Measurements from ENCODE around the gene ANKRD13D.
"Not testable (repeated sequence)": the region's sequence is repeated elsewhere in the genome, so short reads cannot be mapped to it uniquely, and the experiment has no call there.

Gene ANKRD13D

DNA sequence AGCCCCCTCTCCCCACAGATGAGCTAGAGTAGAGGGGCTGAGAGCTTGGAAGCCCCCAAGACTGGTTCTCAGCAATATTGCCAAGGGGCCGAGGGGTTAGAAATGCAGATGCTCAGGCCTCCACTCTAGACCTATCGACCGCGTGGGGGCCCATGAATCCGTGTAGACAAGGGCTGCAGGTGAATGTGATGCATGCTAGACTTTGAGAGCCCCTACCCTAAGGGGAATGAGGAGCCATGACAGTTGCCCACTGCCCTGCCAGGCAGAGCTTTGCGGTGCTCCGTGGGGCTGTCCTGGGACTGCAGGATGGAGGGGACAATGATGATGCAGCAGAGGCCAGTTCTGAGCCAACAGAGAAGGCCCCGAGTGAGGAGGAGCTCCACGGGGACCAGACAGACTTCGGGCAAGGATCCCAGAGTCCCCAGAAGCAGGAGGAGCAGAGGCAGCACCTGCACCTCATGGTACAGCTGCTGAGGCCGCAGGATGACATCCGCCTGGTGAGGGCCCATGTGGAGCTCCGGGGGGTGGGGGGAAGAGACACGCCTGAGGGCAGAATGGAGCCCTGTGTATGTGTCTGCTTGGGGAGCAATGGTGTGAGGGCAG is 15.5 kb downstream of the ANKRD13D start:
- no peak for DNase-seq

DNA sequence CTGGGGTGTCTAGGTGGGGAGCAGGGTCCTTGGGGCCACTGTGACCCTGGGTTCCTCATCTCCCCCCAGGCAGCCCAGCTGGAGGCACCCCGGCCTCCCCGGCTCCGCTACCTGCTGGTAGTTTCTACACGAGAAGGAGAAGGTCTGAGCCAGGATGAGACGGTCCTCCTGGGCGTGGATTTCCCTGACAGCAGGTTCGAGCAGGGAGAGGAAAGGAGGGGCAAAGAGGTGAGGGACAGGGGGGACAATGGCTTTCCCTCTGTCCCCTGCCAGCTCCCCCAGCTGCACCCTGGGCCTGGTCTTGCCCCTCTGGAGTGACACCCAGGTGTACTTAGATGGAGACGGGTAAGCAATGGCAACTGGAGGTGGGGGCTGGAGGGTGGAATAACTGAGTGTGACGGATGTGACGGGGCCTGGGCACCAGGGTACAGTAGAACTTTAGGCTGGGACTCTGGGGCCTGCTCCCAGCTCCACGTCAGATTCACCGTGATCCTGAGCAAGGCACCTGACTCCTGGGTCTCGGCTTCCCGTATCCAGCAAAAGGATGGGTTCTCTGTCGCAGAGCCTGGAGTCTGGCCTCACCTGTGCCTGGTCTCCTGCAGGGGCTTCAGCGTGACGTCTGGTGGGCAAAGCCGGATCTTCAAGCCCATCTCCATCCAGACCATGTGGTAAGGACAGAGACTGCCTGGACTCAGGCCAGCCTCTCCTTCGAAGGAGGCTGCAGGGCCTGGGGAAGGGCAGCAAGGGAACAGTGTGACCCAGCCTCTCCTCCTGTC is 17.9 kb downstream of the ANKRD13D start:
- no peak for DNase-seq

DNA sequence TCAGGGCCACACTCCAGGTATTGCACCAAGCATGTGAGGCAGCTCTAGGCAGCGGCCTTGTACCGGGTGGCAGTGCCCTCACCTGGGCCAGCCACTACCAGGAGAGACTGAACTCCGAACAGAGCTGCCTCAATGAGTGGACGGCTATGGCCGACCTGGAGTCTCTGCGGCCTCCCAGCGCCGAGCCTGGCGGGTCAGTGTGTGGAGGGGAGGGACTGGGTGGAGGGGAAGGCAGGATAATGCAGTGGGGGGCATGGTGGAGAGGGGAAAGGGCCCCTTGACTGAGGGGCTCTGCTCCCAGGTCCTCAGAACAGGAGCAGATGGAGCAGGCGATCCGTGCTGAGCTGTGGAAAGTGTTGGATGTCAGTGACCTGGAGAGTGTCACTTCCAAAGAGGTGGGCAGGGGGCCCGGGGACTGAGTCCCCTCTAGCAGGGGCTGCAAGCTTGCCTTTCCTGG is 18.5 kb downstream of the ANKRD13D start:
- no peak for DNase-seq

DNA sequence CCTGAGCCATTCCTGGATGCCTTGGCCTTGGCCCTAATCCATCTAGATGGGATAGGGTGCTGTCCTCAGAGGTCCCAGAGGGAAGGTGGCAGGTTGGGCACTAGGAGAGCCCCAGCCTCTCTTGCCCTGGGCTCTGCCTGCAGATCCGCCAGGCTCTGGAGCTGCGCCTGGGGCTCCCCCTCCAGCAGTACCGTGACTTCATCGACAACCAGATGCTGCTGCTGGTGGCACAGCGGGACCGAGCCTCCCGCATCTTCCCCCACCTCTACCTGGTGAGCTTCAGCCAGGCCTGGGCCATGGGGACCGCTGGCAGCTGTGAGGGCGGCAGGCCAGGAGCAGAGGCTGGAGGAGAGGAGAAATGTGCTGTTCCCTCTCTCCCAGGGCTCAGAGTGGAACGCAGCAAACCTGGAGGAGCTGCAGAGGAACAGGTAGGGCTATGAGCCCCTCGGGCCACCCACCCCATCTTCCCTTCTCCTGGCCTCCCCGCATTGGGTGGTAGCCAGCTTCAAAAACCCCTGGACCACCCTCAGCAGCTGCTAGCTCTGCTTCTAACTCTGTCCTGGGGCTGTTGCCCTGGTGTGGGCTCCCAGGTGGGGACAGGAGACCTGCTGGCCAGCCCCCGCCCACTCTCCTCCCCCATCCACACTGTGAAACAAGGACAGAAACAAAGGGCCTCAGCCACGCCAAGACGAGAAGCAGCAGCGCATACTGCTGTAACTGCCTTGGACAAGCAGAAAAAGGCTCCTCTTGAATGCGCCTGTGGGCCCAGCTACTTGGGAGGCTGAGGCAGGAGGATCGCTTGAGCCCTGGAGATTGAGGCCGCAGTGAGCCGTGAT is 19.1 kb downstream of the ANKRD13D start:
- DNase-seq = no peak

DNA sequence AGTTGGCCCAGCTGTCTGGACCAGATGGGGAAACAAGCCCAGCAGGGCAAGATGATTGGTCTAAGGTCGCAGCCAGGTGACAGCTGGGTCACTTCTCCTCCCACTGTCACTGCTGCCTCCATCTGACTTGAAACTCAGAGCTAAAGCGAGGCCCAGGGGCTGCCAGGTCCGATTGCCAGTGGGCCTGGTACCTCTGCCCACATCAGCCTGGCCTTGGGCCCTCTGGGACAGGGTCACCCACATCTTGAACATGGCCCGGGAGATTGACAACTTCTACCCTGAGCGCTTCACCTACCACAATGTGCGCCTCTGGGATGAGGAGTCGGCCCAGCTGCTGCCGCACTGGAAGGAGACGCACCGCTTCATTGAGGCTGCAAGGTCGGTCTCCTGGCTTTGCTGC is 20.1 kb downstream of the ANKRD13D start:
- no peak for DNase-seq

DNA sequence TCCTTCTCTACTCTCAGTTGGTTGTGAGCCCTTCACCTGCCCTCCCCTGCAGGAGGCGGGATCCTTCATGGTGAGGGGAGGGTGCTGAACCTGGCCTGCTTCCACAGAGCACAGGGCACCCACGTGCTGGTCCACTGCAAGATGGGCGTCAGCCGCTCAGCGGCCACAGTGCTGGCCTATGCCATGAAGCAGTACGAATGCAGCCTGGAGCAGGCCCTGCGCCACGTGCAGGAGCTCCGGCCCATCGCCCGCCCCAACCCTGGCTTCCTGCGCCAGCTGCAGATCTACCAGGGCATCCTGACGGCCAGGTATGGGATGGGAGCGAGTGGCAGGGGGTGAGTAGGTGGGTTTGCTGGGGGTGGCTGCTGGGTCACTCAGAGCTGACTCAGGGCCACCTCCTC is 20.6 kb downstream of the ANKRD13D start:
- no peak for DNase-seq

DNA sequence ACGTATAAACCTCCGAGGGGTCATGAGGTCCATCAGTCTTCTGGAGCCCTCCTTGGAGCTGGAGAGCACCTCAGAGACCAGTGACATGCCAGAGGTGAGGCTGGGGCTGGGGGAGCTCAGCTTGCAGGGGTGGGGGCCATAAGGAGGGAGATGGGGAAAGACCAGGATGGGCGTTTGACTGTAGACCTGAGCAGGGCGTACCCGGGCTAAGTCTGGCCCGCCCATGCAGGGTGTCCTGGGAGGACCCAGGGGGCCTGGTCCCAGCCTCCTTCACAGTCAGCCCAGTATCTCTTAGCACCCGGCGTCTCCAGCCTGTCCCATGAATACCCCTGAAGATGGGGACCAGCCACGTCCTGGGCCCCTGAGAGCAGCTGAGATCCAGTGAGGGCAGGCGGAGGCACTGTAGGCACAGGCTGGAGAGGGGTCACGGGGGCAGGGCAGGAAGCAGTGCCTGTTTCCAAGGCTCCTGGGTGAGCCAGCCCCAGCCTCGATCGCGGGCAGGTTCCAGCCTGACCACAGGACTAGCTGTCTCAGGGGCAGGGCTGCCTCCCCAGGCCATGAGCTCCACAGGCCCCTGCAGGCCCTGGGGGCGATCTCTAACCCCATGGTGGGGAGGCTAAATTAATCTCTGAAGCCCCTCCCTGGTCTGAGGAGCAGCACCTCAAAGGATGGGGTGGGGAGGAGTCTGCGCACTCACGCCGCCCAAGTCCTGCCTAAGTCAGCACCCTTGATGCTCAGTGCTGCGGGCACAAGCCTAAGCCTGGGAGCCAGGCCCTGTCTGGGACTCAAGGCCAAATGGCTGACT is 21.3 kb downstream of the ANKRD13D start:
- DNase-seq = no peak

DNA sequence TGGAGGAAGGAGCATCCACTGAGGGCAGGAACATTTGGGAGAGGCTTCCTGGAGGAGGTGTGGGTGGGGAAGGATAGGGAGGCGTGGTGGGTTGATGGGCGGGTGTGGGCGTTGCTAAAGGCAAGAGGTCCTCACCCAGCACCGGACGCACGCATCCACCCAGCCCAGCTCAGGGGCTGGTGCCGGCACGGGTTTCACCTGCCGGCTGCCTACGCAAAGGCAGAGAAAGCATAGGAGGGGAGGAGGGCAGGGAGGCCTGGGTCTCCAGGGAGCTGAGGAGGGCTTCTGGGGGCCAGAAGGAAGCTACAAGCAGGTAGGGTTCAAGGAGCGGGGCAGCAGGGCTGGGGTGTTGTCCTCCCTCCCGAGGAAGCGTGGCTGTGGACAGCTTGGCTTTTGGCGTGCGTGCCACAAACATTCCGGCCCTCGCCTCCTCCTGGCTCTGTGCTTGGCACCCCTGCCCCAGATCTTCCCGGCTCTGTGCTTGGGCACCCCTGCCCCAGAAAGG is 22.0 kb downstream of the ANKRD13D start:
- no peak for DNase-seq

DNA sequence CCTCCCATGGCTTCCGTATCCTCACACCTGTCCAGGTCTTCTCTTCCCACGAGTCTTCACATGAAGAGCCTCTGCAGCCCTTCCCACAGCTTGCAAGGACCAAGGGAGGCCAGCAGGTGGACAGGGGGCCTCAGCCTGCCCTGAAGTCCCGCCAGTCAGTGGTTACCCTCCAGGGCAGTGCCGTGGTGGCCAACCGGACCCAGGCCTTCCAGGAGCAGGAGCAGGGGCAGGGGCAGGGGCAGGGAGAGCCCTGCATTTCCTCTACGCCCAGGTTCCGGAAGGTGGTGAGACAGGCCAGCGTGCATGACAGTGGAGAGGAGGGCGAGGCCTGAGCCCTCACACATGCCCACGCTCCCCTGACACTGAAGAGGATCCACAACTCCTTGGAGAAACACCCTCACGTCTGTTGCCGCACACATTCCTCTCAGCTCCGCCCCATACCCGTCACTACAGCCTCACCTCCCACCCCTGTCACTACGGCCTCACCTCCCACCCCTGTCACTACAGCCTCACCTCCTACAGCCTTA is 22.5 kb downstream of the ANKRD13D start:
- DNase-seq = no peak

DNA sequence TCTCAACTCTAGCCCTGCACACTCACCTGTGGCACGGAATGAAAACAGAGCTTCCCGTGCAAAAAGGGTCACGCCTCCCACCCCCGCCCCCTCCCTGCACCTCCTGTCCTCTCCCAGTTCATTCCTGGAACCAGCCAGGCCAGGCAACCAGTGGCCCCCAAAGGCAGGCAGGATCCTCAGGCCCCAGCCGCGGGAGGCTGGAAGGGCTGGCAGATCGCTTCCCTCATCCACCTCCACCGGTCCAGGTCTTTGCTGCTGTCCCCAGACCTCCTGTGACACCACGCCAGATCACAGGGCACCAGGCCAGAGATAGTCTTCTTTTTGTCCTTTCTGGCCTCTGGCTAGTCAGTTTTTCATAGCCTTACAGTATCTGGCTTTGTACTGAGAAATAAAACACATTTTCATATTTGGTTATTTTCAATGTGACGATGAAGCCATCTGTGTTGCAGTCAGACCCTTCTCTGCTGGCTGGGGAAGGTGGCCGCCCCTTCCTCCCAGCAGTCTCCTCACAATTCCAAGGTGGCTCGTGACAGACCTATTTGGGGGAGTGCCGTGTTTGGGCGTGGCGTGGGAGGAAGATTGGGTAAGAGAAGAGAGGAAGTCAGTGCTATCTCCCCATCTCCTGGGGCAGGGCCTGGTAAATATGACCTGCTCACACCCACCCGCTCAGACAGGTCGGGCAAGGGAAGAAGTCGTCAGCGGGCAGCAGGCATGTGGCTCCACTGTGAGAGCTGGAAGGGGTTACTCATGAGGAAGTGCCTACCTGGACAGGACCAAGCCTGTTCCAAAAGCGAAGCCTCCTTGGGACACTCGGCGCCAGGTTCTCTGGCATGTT is 23.3 kb downstream of the ANKRD13D start:
- no peak for DNase-seq

DNA sequence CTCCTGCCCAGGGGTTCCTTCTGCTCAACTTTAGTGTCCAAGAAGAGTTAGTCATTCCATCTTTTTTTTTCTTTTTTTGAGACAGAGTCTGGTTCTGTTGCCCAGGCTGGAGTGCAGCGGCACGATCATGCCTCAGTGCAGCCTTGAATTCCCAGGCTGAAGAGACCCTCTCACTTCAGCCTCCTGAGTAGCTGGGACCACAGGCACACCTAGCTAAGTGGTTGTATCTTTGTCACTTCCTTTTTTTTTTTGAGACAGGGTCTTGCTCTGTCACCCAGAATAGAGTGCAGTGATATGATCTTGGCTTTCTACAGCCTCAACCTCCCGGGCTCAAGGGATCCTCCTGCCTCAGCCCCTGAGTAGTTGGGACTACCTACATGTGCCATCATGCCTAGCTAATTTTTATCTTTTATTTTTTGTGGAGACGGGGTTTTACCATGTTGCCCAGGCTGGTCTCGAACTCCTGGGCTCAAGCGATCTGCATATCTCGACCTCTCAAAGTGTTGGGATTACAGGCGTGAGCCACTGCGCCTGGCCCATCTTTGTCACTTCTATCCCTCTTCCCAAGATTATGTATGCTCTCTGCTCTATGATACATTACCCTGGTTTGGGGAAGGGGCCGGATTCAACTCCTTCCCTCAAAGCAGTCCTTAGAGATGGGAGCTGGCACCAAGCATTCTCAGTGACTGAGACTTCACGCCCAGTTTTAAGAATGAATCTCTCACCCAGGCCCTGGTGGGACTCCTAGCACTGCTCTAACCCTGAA is 24.2 kb downstream of the ANKRD13D start:
- DNase-seq = no peak

DNA sequence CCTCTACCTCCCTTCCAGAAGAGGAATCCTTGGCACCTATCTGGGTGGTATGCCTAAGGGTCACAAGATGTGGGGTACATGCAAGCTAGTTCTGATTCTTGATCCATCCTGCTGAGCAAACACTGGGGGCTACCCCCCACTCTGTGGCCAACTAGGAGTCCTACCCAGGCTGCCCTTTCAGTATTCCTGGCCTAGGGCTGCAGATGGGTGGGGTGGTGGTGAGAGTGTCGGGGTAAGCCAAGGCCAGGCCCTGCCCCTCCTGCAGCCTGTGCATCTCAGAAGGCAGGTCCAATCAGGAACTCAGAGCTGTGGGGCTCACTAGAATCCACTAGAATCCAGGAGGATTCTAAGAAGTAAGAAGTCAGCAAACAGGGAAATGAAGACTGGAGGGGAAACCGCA is 25.1 kb downstream of the ANKRD13D start:
- no peak for DNase-seq

DNA sequence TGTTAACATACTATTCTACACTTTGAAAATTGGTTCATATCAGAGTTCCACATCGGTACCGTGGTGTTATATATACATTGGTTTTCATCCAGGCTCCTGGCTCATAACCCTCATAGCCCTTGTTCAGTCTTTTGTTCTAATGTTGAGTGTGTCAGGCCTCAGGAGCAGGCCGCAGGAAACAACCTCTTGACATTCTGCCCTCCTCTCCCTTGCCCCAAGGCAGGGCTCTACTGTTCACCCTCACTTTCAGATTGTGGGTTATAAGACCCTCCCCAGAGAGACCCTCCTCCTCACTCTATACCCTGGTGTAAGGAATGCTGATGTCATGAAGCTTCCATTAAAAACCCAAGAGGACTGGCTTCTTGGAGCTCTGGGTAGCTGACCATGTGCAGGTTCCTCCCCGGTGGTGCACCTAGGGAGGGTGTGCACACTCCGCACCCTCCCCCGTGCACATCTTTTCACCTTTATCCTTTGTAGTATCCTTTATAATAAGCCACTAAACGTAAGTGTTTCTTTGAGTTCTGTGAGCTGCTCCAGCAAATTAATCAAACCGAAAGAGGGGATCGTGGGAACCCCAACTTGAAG is 26.3 kb downstream of the ANKRD13D start:
- no peak for DNase-seq

DNA sequence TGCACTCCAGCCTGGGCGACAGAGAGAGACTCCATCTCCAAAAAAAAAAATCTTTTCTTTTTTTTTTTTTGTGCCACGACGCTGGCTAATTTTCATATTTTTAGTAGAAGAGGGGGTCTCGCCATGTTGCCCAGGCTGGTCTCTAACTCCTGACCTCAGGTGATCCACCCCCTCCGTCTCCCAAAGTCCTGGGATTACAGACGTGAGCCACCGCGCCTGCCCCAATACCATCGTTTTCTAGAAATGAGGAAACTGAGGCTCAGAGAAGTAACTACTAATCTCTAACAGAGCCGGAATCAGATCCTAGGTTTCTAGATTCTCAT is 27.7 kb downstream of the ANKRD13D start:
- no peak for DNase-seq

DNA sequence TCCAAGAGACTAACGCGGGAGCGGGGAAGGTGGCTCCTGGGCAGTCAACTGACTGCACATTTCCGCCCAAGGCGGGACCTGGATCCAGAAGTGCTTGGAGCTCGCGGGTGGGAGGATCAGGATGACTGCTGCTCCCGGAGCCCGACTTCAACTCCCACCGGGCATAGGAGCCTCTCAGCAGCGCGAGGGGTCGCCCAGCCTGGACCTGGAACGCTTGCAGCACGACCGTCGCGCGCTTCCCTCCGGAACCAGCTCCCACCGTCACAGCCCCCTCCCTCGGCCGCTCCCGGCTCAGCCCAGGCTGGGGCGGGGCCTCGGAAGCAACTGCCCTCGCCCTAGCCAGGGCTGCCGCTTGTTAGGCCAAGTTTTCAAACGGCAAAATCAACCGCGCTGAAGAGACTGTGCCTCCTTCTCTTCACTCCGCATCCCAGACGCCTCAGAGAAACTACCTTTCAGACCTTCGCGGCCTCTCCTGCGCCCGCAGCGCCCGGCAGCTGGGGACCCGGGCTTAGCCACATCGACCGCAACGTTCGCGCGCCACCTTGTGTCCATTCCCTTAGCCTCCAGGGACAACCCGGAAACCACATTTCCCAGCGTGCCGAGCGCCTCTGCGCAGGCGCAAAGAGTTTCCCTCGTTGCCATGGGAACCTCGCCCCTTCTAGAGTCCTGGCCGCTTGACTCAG is 28.2 kb downstream of the ANKRD13D start:
- peak; percentile 42 for DNase-seq

DNA sequence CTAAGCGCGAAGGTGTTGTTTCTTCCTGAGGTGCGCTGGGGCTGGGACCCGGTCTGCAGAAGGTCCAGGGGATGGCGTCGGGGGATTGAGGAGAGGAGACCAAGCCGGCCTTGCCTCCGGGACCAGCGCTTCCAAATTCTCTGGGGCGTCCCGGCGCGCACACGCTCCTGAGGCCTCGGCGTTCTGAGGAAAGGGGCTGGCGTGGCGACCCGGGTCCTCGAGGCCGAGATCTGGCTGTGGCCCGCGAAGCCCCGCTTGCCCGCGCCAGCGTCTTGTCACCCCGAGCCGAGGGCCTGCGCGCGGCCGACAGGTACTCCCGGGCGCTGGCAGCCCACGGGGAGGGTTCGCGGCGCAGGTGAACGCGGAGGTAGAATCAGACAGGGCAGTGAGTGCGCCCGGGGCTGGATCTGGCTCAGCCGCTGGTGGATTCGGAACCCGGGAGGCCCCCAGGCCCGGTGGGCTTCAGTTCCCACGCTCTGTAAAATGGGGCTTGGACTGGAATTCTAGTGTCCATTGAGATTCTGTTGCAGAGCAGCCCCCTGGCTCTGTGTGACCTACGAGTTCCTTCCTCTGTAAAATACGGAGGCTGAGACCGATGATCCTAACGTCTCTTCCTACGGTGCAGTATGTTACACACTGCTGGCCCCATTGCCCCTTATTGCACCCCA is 28.9 kb downstream of the ANKRD13D start:
- DNase-seq = no peak

DNA sequence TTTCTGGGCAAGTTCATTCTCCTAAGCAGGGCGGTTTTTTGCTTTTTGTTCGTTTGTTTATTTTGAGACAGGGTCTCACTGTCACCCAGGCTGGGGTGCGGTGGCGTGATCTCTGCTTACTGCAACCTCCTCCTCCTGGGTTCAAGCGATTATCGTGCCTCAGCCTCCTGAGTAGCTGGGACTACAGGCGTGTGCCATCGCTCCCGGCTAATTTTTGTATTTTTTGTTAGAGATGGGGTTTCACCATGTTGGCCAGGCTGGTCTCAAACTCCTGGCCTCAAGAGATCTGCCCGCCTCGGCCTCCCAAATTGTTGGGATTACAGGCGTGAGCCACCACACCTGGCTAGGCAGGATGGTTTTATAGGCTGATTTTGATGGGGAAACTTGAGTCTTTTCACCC is 29.8 kb downstream of the ANKRD13D start:
- not testable (repeated sequence) for DNase-seq

DNA sequence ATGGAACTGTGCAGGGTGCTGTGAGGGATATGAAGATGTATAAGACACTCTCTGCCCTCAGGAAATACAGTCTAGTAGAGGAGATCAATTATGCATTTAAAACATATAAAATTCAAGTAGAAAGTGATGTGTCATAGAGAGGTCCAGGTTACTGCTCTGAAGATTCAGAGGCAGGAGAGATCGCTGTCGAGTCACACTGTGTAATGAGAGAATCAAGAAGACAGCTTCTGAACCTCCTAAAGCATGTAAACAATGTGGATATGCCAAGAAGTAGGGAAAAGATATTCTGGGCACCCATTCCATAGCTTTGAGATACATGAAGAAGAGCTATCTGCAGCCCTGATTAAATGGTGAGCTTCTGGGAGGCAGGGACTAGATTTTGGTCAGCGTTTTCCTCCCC is 30.9 kb downstream of the ANKRD13D start:
- no peak for DNase-seq

DNA sequence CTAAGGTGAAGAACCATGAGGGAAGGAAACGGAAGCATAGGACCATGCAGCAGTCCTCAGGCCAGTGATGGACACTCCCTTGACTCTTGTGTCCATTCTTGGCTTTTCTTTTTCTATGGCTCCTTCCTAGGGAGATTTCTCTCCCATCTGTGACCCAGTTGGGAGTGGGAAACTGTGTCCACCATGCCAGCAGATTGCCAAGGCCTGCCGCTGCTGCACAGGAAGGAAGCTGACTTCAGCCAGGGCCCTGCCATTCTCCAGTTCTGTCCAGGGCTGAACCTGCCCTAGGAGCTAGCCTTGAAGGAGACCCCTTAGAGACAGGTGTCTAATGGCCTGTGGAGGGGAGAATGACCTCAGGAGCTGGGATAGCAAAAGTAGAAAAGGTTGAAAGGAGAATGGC is 31.6 kb downstream of the ANKRD13D start:
- no peak for DNase-seq
